NCI-H345 treated with DMSO at 0.1 percent for 48 hours (cell line): ENCODE measurements around the gene DMD.
"Not testable (repeated sequence)": the region's sequence is repeated elsewhere in the genome, so short reads cannot be mapped to it uniquely, and the experiment has no call there.

Source experiments
- DNase-seq: peaks from one replicate; lab custom pipeline; 2025; ENCODE audit not compliant: unreplicated experiment; lab: John Stamatoyannopoulos, UW

Gene DMD

DNA sequence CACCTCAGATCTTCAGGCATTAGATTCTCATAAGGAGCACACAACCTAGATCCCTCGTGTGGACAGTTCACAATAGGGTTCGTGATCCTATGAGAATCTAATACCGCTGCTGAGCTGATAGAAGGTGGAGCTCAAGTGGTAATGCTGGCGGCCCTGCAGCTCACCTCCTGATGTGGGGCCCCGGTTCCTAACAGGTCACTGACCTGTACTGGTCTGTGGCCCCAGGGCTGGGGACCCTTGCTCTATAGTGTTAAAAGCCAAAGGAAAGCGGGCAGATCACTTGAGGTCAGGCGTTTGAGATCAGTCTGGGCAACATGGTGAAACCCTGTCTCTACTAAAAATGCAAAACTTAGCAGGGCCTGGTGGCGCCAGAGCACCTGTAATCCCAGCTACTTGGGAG is 1092.5 kb downstream of the DMD start:
- DNase-seq, result no peak

DNA sequence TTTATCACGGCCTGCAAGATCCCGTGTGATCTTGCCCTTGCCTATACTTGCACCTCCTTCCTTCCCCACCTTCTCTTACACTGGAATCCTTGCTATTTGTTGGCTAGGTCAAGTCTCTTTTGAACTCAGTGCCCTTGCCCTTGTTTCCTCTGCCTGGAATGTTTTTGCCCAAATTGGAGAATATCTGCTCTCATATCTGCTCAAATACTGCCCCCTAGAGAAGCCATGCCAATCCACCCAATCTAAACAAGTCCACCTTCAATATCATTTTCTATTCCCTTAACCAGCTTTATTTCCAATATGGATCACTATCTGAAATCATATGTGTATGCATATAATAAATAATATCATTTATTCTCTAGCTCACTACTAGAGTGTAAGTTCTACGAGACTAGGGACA is 1095.3 kb downstream of the DMD start:
- no peak for DNase-seq

DNA sequence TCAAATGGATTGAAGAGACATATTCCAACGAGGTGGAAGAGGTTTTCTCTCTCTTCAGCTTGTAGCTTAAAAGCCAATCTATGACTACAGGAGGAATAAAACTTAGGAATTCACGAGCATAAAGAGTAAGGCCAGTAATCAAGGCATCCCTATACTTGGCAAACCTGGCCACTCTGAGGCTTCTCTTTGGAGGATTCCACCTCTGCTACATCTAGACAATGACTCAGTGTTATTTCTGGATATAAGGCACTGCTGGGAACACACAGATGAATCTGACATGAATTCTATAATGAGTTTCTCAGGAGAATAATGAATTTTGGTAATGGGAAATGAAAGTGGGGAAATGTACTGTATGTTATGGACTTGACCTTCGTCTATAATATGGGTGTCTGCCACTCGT is 1123.7 kb downstream of the DMD start:
- no peak for DNase-seq

DNA sequence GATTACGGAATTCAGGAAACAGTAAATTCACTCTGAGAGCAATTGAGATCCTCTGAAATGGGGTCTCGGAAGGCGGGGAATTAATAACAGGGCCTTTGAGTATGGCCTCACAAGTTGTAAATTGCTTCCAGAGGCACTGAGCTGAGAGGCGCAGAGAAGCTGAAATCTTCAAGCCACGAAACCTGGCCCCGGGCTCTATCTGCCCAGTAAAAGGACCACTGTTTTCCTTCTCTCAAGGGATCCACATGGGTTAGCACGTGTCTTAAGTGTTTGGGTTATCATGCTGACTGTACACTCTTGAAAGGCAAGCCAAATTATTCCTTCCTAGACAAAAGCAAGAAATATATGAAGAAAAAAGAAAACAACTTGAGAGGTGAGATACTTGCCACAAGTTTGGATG is 1126.6 kb downstream of the DMD start:
- no peak for DNase-seq

DNA sequence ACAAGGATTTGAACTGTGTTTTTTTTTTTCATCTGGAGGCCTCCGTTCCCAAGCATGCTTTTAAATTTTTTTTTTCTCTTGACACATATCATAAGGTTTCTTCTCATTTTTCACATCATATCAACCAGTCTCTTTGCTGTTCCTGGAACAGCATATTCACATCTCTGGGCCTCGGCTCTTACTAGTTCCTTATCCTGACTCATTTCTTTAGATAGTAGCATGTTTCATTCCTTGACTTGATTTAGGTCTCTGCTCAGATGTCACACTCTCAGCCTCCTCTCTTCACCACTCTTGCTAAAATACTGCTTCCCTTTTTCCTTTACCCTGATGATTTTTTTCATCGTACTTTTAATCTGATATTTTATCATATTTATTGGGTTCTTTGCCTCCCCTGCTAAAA is 1163.1 kb downstream of the DMD start:
- no peak for DNase-seq

DNA sequence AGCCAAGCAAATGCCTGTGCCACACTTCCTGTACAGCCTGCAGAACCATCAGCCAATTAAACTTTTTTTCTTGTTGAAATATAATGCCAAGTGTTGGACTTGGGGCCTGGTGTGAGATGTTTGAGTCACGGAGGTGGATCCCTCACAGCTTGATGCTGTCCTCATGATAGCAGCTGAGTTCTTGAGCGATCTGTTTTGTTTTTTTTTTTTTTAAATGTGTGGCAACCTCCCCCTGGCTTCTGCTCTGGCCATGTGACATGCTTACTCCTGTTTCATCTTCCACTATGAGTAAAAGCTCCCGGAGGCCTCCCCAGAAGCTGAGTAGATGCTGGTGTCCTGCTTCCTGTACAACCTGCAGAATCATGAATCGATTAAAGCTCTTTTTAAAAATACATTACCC is 1166.2 kb downstream of the DMD start:
- DNase-seq, result no peak

DNA sequence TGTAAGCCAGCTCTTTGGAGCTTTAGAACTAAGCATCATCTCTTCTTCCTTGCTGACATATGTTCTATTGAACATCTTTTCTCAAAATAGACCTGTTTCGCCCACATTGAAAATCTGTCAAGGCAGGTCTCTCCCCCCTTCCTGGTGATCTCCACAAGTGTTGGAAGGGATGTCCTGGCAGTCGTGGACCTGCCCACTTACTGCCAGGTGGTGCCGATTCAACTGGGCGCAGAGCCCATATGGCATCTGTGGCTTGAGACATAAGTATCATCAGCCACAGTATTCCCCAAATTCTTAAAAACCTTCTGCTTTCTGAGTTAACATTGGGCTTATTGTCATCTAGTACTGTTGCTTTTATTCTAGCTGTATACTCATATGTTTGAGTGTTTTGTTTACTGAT is 1170.2 kb downstream of the DMD start:
- DNase-seq, result no peak

DNA sequence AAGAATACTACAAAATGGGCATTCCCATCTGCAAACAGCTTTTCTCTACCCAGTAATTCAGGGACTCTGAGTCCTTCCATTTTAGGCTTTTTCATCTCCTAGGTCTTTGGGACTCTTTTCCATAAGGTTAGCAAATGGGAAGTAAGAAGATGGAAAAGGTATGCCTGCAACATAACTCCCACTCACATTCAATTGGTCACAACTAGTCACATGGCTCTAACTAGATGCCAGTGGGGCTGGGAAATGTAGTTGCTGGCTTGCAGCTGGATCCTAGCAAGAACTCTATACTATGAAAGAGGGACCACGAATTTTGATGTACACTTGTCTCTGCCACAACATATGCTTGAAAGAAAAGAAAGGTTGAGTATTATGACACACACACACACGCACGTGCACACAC is 1184.6 kb downstream of the DMD start:
- no peak for DNase-seq

DNA sequence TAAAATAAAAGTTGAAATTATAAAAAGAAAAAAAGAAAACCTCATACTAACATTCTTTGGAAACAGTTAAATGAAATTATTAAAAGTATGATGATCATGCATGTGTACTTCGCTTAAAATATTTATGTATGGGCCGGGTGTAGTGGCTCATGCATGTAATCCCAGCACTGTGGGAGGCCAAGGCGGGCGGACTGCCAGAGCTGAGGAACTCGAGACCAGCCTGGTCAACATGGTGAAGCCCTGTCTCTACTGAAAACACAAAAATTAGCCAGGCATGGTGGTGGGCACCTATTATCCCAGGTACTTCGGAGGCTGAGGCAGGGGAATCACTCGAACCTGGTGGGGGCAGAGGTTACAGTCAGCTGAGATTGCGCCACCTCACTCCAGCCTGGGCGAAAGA is 1187.3 kb downstream of the DMD start:
- no peak for DNase-seq

DNA sequence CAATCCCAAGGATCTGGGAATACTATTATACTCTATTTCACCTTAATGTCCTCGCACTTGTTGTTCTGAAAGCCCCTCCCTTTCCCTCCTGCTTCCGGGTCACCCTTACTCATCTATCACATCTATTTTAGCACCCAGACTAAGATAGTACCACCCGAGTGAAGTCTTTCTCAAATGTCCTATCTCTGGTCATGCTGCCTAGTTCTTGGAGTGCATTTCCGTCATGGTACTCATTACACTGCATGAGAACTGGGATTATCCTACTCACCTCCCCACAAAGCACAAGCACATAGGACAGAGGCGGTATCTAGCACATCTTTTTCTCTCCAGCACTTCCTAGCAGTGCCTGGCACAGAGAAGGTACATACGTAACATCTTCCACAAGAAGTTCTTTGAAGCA is 1195.2 kb downstream of the DMD start:
- no peak for DNase-seq

DNA sequence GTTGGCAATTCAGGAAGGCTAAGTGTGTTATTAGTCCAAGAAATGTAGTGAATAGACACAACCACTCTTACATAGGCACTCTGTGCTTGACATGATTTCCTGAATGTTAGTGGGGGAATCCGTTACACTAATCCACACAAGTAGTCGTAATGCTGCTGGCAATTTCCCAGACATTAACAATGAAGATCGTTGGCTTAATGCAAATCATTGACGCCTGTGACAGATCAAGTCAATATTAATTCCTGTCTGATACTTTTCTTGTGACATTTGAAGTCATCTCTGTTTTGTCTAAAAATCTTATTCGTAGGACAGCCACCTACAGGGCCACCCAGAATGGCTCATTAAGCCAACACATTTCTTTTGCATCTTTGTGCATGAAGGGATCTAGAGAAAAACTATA is 1200.4 kb downstream of the DMD start:
- DNase-seq, result no peak

DNA sequence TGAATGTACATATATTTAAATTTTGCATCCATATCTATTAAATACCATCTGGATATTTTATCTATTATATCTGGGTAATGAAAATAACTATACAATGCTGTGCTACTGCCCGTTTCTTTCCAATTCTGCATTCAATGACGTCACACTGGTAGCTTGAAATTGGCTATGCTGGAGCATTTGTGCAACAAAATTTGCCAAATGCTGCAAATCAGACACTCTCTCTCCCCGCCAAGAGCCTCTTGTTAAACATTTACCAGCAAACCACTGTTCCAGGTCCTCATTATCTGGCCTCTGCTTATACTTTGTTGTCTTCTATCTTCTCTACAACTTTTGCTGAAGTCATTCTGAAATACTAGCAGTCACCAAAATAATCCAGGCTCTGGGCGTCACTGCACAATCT is 1201.1 kb downstream of the DMD start:
- DNase-seq, result no peak

DNA sequence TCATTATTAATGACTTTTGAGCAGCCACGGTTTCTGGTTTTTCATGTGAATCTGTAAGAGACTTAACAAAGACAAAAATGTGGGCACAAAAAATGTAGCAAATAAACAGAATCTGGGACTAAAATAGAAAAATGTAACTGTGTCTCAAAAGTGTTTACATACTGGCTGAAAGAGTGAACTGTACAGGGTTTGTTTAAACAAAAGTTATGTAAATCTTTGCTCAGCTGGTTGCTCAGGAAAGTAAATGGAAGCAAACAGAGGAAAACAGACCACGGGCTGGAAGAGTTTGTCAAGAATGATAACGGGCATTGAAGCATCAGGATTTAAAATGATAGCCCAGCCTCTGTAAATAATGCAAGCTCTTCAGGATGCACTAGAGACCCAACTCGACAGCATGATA is 1217.7 kb downstream of the DMD start:
- DNase-seq, result no peak

DNA sequence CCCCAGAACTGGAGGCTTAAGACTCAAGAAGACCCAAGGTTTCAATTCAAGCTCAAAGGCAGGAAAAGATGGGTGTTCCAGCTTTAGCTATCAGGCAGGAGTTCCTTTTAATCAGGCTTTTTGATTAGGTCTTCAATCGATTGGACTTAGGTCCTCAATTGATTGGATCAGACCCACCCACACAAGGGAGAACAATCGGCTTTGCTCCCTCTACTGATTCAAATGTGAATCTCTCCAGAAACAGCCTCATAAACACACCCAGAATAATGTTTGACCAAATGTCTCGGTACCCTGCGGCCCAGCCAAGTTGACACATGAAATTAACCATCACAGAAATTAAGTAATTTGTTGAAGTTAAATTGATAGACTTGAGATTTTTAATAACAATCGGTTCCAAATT is 1222.4 kb downstream of the DMD start:
- DNase-seq, result no peak

DNA sequence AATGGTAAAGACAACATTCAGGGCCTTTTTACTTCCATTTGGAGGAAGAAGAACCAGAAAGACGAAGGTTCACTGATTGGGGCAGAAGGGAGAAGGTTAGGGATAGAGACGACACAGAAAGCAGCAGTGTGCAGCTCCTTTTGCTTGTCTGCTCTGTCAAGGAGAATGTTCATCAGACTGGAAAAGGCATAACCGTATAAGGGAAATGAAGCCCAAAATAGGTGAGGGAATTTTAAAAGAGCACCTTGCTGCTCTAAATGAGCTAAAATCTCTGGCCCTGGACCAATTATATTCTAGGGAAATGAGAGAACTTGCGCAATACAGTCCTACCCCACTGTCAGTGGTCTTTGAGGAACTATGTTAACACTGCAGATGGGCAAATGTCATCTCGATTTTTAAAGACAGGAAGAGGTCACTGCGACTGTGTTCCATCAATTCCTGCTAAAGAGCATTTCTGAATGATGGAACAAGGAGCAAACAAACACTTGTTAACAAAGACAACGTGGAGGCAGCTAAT is 1229.7 kb downstream of the DMD start:
- DNase-seq, result no peak

DNA sequence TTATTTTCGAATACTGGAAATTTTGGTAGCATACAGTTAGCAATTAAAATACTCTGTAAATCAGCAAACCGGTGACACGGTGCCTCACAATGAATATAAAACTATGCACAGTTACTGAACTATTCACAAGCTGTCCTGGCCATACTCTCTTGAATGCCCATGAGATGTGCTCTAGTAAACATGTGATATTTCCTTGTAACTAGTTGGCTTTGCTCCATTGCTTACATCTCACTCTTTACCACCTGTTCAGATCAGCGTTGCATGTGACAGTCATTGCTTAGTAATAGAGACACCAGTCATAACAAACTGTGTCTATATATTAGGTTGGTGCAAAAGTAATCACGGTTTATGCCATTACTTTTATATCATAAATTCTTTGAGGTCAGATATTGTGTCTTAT is 1241.6 kb downstream of the DMD start:
- DNase-seq, result no peak

DNA sequence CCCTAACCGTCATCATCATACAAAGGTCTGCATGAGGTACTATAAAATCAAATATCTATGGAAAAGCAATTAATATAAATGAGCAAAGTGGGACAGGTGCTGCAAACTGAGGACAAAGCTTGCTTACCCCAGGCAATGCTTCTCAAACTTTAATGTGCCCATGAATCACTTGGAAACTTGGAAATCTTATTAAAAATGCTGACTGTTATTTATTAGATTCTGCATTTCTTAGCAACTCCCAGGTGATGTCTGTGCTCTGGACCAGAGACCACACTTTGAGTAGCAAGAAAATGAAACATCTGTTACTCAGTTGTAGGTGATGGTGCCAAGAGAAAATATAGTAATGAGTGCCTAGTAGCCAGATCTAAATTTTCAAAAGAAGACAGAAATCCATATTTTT is 1249.1 kb downstream of the DMD start:
- DNase-seq, result no peak

DNA sequence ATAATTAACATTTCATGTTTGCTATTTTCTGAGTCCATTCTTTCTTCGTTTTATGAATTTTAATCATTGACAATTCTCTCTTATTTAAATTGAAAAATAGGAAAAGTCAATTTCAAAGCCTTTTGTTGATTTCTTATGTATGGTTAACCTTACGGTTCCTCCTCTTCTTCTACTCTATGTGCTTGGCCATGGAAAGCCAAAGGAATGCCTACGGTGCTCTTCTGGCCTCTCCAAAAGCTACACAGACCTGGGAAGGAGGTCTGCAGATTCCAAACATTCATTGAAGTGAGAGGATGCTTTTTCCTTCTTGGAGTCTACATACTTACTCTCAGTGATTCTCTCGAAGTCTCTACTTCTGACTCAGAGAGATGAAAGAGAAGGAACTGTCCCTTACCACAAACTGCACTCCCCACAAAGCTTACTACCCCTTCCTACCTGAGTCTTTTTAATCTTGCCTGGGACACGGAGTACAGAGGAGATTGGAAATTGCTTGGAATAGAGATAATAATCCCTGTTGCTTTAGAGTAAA is 1276.4 kb downstream of the DMD start:
- DNase-seq, result no peak

DNA sequence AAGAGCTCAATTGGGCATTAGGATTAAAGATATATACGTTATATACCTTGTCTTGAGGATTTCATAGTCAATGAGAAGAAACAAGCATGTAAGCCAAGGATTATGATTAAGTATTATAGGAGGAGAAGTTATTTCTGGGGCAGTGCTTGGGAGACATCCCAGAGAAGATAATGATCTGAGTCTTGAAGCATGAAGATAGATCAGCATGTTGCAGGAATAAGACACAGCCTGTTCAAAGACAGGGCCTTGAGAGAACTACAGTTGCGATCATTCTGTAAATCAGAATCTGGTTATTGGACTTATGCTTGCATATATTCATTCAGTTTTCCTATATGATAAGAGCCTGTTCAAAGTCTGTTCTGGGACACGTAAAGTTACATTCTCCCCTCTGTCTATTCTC is 1277.3 kb downstream of the DMD start:
- DNase-seq, result no peak

DNA sequence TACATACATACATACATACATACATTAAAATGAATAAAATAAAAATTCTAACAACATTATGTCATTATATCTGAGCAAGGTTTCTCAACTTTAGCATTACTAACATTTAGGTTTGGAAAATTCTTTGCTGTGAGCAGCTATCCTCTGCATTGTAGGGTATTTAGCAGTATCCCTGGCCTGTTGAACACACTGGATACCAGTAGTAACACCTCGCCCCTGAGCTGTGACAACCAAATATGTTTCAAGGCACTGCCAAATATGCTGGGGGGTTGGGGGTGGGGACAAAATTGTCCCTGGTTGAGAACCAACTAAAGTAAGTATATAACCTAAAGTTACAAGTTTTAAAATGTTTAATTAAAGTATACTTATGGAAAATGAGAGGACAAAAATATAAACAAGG is 1278.6 kb downstream of the DMD start:
- no peak for DNase-seq

DNA sequence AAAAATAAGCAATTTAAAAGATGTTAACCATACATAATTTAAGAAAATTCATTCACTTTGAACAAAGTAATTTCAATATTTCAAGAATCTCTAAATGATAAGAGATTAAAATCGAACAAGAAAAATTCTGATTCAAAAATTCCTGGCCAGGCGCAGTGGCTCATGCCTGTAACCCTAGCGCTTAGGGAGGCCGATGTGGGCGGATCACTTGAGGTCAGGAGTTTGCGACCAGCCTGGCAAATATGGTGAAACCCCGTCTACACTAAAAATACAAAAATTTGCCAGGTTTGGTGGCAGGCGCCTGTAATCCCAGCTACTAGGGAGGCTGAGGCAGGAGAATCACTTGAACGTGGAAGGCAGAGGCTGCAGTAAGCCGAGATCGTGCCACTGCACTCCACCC is 1279.0 kb downstream of the DMD start:
- not testable (repeated sequence) for DNase-seq

DNA sequence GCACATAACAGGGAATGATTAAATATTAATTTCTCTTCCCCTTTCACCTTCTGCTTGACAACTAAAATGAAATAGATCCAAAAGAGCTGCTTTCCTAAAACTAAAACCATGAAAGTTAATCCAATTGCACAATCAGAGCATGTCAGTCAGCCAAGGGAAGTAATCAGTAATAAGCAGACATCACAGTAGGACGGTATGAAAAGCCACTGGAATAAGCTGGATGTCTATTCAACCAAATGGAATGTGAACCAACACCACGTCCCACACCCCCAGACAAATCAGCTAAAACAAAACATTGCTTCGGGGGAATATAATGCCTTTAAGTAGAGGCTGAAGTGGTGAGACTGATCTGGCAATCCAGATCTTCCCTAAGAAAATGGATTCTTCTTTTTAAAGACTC is 1280.1 kb downstream of the DMD start:
- no peak for DNase-seq

DNA sequence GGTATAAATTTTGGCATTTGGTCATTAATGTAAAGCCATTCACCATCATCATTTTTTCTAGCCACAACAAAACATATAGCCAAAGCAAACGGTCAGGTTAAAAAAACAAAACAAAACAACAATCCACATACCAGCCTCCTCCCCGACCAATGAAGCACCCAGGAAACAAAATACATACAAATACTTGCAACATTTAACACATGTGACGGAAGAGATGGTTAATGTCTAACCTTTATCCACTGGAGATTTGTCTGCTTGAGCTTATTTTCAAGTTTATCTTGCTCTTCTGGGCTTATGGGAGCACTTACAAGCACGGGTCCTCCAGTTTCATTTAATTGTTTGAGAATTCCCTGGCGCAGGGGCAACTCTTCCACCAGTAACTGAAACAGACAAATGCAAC is 1282.0 kb downstream of the DMD start:
- no peak for DNase-seq

DNA sequence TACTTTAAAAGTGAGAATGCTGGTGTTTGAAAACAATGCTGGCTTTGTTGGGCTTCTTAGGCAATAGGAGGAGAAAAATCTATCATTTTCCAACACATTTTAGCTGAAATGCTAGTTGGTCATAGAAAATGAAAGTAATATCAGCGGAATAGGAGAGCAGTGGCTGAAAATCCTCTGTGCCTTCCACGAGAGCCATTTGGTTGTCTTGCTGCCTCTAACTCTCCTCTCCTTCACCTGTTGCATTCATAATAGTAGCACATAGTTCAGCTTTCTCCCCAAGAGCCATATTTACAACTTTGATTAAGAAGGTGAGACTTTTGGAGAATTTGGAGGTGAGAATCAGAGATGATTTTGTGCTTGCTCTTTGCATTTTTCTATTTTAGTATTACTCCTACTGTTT is 1290.1 kb downstream of the DMD start:
- DNase-seq, result no peak
